ENCODE data around the gene SCG2.

Gene SCG2

GRCh38 chr2:223587301-223587700 is 14.9 kb downstream of the SCG2 start:
- no peak for DNase-seq (ENCODE audit: low read depth)
- no peak overlapping the region for H3K4me3 ChIP-seq (ENCODE audit: control insufficient read depth, low read depth, low read length)
- TF ChIP-seq CTCF (IDR thresholded peaks at IDR 0.05; ENCODE audit: control insufficient read depth, insufficient read depth, low read depth, low read length, missing control alignments) = no peak

GRCh38 chr2:223586261-223586660 is 15.9 kb downstream of the SCG2 start:
- no peak for TF ChIP-seq CTCF (IDR thresholded peaks at IDR 0.05; ENCODE audit: control insufficient read depth, insufficient read depth, low read depth, low read length, missing control alignments)
- peak; percentile 78 for DNase-seq (ENCODE audit: low read depth)
- no peak overlapping the region for H3K4me3 ChIP-seq (ENCODE audit: control insufficient read depth, low read depth, low read length)

GRCh38 chr2:223585666-223586065 is 16.5 kb downstream of the SCG2 start:
- no peak overlapping the region for H3K4me3 ChIP-seq (ENCODE audit: control insufficient read depth, low read depth, low read length)
- DNase-seq (ENCODE audit: low read depth) = no peak
- no peak for TF ChIP-seq CTCF (IDR thresholded peaks at IDR 0.05; ENCODE audit: control insufficient read depth, insufficient read depth, low read depth, low read length, missing control alignments)

- no peak for DNase-seq (ENCODE audit: low read depth)
- no peak for TF ChIP-seq CTCF (IDR thresholded peaks at IDR 0.05; ENCODE audit: control insufficient read depth, insufficient read depth, low read depth, low read length, missing control alignments)
Observed at GRCh38 chr2:223582001-223582400, 20.2 kb downstream of the SCG2 start.

GRCh38 chr2:223580951-223581350 is 21.2 kb downstream of the SCG2 start:
- no peak for DNase-seq (ENCODE audit: low read depth)
- TF ChIP-seq CTCF (IDR thresholded peaks at IDR 0.05; ENCODE audit: control insufficient read depth, insufficient read depth, low read depth, low read length, missing control alignments) = no peak
- no peak overlapping the region for H3K4me3 ChIP-seq (ENCODE audit: control insufficient read depth, low read depth, low read length)

More at GRCh38 chr2:223582001-223582400, 20.2 kb downstream of the SCG2 start:
- no peak overlapping the region for H3K4me3 ChIP-seq (ENCODE audit: control insufficient read depth, low read depth, low read length)

- no peak overlapping the region for H3K4me3 ChIP-seq (ENCODE audit: control insufficient read depth, low read depth, low read length)
- no peak for DNase-seq (ENCODE audit: low read depth)
- TF ChIP-seq CTCF (IDR thresholded peaks at IDR 0.05; ENCODE audit: control insufficient read depth, insufficient read depth, low read depth, low read length, missing control alignments) = no peak
Observed at GRCh38 chr2:223578846-223579245, 23.3 kb downstream of the SCG2 start.

- DNase-seq (ENCODE audit: low read depth) = peak; percentile 89
- no peak for TF ChIP-seq CTCF (IDR thresholded peaks at IDR 0.05; ENCODE audit: control insufficient read depth, insufficient read depth, low read depth, low read length, missing control alignments)
- H3K4me3 ChIP-seq (ENCODE audit: control insufficient read depth, low read depth, low read length) = no peak overlapping the region
Observed at GRCh38 chr2:223576873-223577272, 25.3 kb downstream of the SCG2 start.

Measured in AG09309 (cell line).